ENCODE measurements around the gene LSG1. TPM values are rescaled to one million over a fixed set of nuclear protein-coding genes. Genes with fewer than 3 reads are reported as not detected.

Gene LSG1
- total RNA-seq, 4 donors from 2014 or later, result 19.9 to 35.0 (median 32.6) TPM

- Histone ChIP-seq H3K9me3 (no peaks in the 10 kb centered on the region), H3K27ac (replicated peaks in 1 of 4) (no peak overlapping the region), H3K27me3 (no peaks in the 10 kb centered on the region), H3K4me1 (no peaks in the 10 kb centered on the region), H3K36me3 (peaks cover 0 to 43% (median 13%) of the 10 kb centered on the region in 4 donors), H3K4me3 (no peak overlapping the region)
- intact Hi-C loops (cut with DNase I), result no loop called here
- TF ChIP-seq CTCF (IDR thresholded peaks at IDR 0.05), result no peak
- 91% methylated on average over 7 of the region's 7 CpGs for WGBS
- DNase-seq (ENCODE audit: extremely low spot score), result no peak
Measured at GRCh38 chr3:194620196-194620595, 51.8 kb downstream of the LSG1 start.

GRCh38 chr3:194619741-194620140 lies 52.2 kb downstream of the LSG1 start:
- WGBS, result 96% methylated on average over 7 of the region's 9 CpGs
- H3K9me3 ChIP-seq, result no peaks in the 10 kb centered on the region
- intact Hi-C loops (cut with DNase I), result no loop called here
- no peaks in the 10 kb centered on the region for H3K4me1 ChIP-seq
- no peaks in the 10 kb centered on the region for H3K27me3 ChIP-seq
- DNase-seq (ENCODE audit: extremely low spot score), result no peak
- H3K4me3 ChIP-seq, result no peak overlapping the region
- no peak overlapping the region for H3K27ac ChIP-seq (replicated peaks in 1 of 4)
- TF ChIP-seq POLR2A (IDR thresholded peaks at IDR 0.05; ENCODE audit: low read depth) (no peak), POLR2AphosphoS5 (IDR thresholded peaks at IDR 0.05) (no peak), EP300 (IDR thresholded peaks at IDR 0.05) (no peak), CTCF (IDR thresholded peaks at IDR 0.05) (no peak)
- peaks cover 0 to 43% (median 11%) of the 10 kb centered on the region in 4 donors for H3K36me3 ChIP-seq

GRCh38 chr3:194618858-194619608 lies 53.0 kb downstream of the LSG1 start:
- WGBS, result 84% methylated on average over 21 of the region's 23 CpGs
- no peak for DNase-seq (ENCODE audit: extremely low spot score)
- H3K36me3 ChIP-seq, result peaks cover 0 to 43% (median 8%) of the 10 kb centered on the region in 4 donors
- H3K9me3 ChIP-seq, result no peaks in the 10 kb centered on the region
- H3K27me3 ChIP-seq, result no peaks in the 10 kb centered on the region
- no peak overlapping the region for H3K27ac ChIP-seq (replicated peaks in 1 of 4)
- intact Hi-C loops (cut with DNase I), result no loop called here
- no peak overlapping the region for H3K4me3 ChIP-seq
- H3K4me1 ChIP-seq, result no peaks in the 10 kb centered on the region
- TF ChIP-seq POLR2A (IDR thresholded peaks at IDR 0.05; ENCODE audit: low read depth) (no peak), EP300 (IDR thresholded peaks at IDR 0.05) (no peak), CTCF (IDR thresholded peaks at IDR 0.05) (no peak), POLR2AphosphoS5 (IDR thresholded peaks at IDR 0.05) (no peak)

GRCh38 chr3:194617827-194618226 lies 54.2 kb downstream of the LSG1 start:
- Histone ChIP-seq H3K4me3 (no peak overlapping the region), H3K27ac (replicated peaks in 1 of 4) (no peak overlapping the region), H3K27me3 (no peaks in the 10 kb centered on the region), H3K36me3 (peaks cover 0 to 35% (median 6%) of the 10 kb centered on the region in 4 donors), H3K9me3 (no peaks in the 10 kb centered on the region), H3K4me1 (no peaks in the 10 kb centered on the region)
- DNase-seq (ENCODE audit: extremely low spot score), result no peak
- intact Hi-C loops (cut with DNase I), result no loop called here
- 92% methylated on average over 9 of the region's 9 CpGs for WGBS
- TF ChIP-seq POLR2AphosphoS5 (IDR thresholded peaks at IDR 0.05) (no peak), POLR2A (IDR thresholded peaks at IDR 0.05; ENCODE audit: low read depth) (no peak), CTCF (IDR thresholded peaks at IDR 0.05) (no peak), EP300 (IDR thresholded peaks at IDR 0.05) (no peak)
